HCT116 (cell line): ENCODE measurements around the gene ELF5. TPM values are rescaled to one million over a fixed set of nuclear protein-coding genes. Genes with fewer than 3 reads are reported as not detected.

Source experiments
- ATAC-seq: fragments of 200-7000 bp; cut with Tn5 transposase; 2 replicates; pipeline ENCODE4 v1.9.1; 2020; ENCODE audit warnings: mild to moderate bottlenecking, moderate library complexity
- BruUV-seq: library from RNA; stranded (reverse); fragments of 400-500 nt; replicated peaks from 2 replicates; lab custom pipeline; 2021; lab: Mats Ljungman, UMichigan
- CTCF ChIA-PET: fragments of 300-600 bp; sonication (Branson Sonifier 250); formaldehyde crosslinking; loops from one replicate; lab custom pipeline; 2021; ENCODE audit warnings: antibody characterized with exemption; lab: Charles Lee
- POLR2A ChIA-PET: fragments of 300-600, 350-600 bp; sonication (Branson Sonifier 250); formaldehyde crosslinking; loops from one replicate; lab custom pipeline; 2021; ENCODE audit warnings: antibody characterized with exemption; lab: Charles Lee
- RAD21 ChIA-PET, 2 experiments: fragments of 300-600 bp; sonication (Branson Sonifier 250); formaldehyde crosslinking; loops; one replicate each; lab custom pipeline; 2023; ENCODE audit warnings: low total read pairs in 2 of 2; ENCODE audit not compliant: uncharacterized antibody in 2 of 2, unreplicated experiment in 2 of 2, low non-redundant PET in 1 of 2; lab: Charles Lee
- DNase-seq: peaks from one replicate; pipeline ENCODE4 v3.0.0-alpha.2; 2010; ENCODE audit warnings: low read depth, low spot score
- H2AFZ ChIP-seq: fragments of 200-600 bp; shearing (Covaris generic), sonication (generic); 2 replicates; pipeline ENCODE4 v1.6.1; 2017; ENCODE audit warnings: low read depth, mixed run types, mixed read lengths, antibody characterized with exemption, low read length; ENCODE audit not compliant: poor library complexity, severe bottlenecking
- H3K27ac ChIP-seq: 2 replicates; pipeline ENCODE4 v1.5.1; 2012; ENCODE audit warnings: low read depth, low read length
- H3K27me3 ChIP-seq: fragments of 200-600 bp; sonication (generic); 2 replicates; pipeline ENCODE4 v1.6.1; 2016; ENCODE audit warnings: mixed run types, low read length, mixed read lengths; ENCODE audit not compliant: insufficient read depth
- H3K36me3 ChIP-seq, 2 experiments: fragments of 200-500 bp in 1 of 2; fragments of 200-600 bp in 1 of 2; sonication (Bioruptor generic) in 1 of 2; sonication (generic) in 1 of 2; 2 replicates each; pipeline versions ENCODE4 v1.5.1 to v1.6.1; 2014 to 2016; ENCODE audit warnings: low read length in 2 of 2, inconsistent platforms in 1 of 2, mixed read lengths in 1 of 2, mixed run types in 1 of 2; ENCODE audit not compliant: insufficient read depth in 2 of 2, control insufficient read depth in 1 of 2
- H3K4me1 ChIP-seq, 2 experiments: fragments of 200-600 bp in 1 of 2; sonication (generic) in 1 of 2; 2 replicates each; pipeline versions ENCODE4 v1.5.1 to v1.6.1; 2012 to 2017; ENCODE audit warnings: low read length in 2 of 2, inconsistent platforms in 1 of 2, mild to moderate bottlenecking in 1 of 2, mixed read lengths in 1 of 2, mixed run types in 1 of 2, moderate library complexity in 1 of 2; ENCODE audit not compliant: insufficient read depth in 2 of 2, control insufficient read depth in 1 of 2
- H3K4me2 ChIP-seq: fragments of 200-600 bp; sonication (generic); 2 replicates; pipeline ENCODE4 v1.6.1; 2017; ENCODE audit warnings: mixed run types, low read length, mixed read lengths
- H3K4me3 ChIP-seq, 2 experiments: fragments of 200-600 bp in 1 of 2; sonication (generic) in 1 of 2; replicated peaks in 1 of 2; 2 replicates each; pipeline ENCODE4 v1.5.1; 2011 to 2016; ENCODE audit warnings: low read length in 2 of 2, control low read depth in 1 of 2, low read depth in 1 of 2, mild to moderate bottlenecking in 1 of 2, mixed read lengths in 1 of 2, mixed run types in 1 of 2
- H3K79me2 ChIP-seq: fragments of 200-600 bp; sonication (generic); 2 replicates; pipeline ENCODE4 v1.6.1; 2017; ENCODE audit warnings: mild to moderate bottlenecking, mixed run types, low read length, moderate library complexity, mixed read lengths; ENCODE audit not compliant: insufficient read depth
- H3K9ac ChIP-seq: fragments of 200-600 bp; sonication (generic); 2 replicates; pipeline ENCODE4 v1.6.1; 2016; ENCODE audit warnings: low read length, mixed read lengths
- H3K9me2 ChIP-seq: fragments of 200-600 bp; sonication (generic), shearing (Covaris generic); 2 replicates; pipeline ENCODE4 v1.6.1; 2017; ENCODE audit warnings: mixed run types, mild to moderate bottlenecking, moderate library complexity; ENCODE audit not compliant: insufficient read depth
- H3K9me3 ChIP-seq, 2 experiments: fragments of 200-500 bp in 1 of 2; fragments of 200-600 bp in 1 of 2; sonication (Bioruptor generic) in 1 of 2; sonication (generic) in 1 of 2; 2 replicates each; pipeline ENCODE4 v1.6.1; 2014 to 2017; ENCODE audit warnings: low read length in 2 of 2, mixed read lengths in 2 of 2, inconsistent platforms in 1 of 2, low read depth in 1 of 2, mild to moderate bottlenecking in 1 of 2, mixed run types in 1 of 2, moderate library complexity in 1 of 2; ENCODE audit not compliant: control insufficient read depth in 1 of 2, insufficient read depth in 1 of 2
- H4K20me1 ChIP-seq: fragments of 200-600 bp; sonication (generic), shearing (Covaris generic); 2 replicates; pipeline ENCODE4 v1.6.1; 2017; ENCODE audit warnings: mixed run types, mild to moderate bottlenecking, moderate library complexity; ENCODE audit not compliant: insufficient read depth
- CEBPB ChIP-seq: IDR thresholded peaks from 2 replicates; pipeline ENCODE4 v1.6.1; 2012; ENCODE audit warnings: low read depth
- FOSL1 ChIP-seq: IDR thresholded peaks from 2 replicates; pipeline ENCODE4 v1.6.1; 2012; ENCODE audit warnings: low read depth
- REST ChIP-seq: IDR thresholded peaks from 2 replicates; pipeline ENCODE4 v1.6.1; 2012; ENCODE audit warnings: low read depth
- SRF ChIP-seq: IDR thresholded peaks from 2 replicates; pipeline ENCODE4 v1.6.1; 2012; ENCODE audit warnings: low read depth
- intact Hi-C: fragments of 100-400 bp; cut with micrococcal nuclease; formaldehyde crosslinking; loops from 2 replicates; pipeline ENCODE4 v1.10.0; 2022
- total RNA-seq: library from RNA; stranded (reverse); gene quantifications from one replicate; pipeline ENCODE4 v1.2.1, GENCODE V29; 2021; ENCODE audit not compliant: unreplicated experiment

Gene ELF5
- total RNA-seq, 1 experiment from 2014 or later = 0.32 TPM

GRCh38 chr11:34439610-34440198, 73.9 kb downstream of the ELF5 start:
- DNase-seq = no peak
- Histone ChIP-seq H2AFZ (no peak overlapping the region), H3K27ac (0 out of 2 replicates have a peak overlapping the region, but pooled peaks have one; percentile 71), H3K36me3 (0 out of 4 replicates have a peak, but pooled peaks cover 0 to 10% of the 10 kb centered on the region in 2 experiments), H3K9me2 (no peaks in the 10 kb centered on the region), H3K4me1 (peaks cover 4 to 21% of the 10 kb centered on the region in 2 experiments; a peak in 3 of 4 replicates), H4K20me1 (no peaks in the 10 kb centered on the region), H3K27me3 (no peaks in the 10 kb centered on the region), H3K4me3 (peak overlapping the region; percentile 83 to 89), H3K4me2 (peak overlapping the region; percentile 91)
- no TSS peak for BruUV-seq
- TF ChIP-seq CEBPB (no peak), REST (no peak), SRF (no peak), FOSL1 (no peak)
- TF ChIP-seq, all 23 proteins: peak for 0
- intact Hi-C loops = no loop called here
- H3K9me3 ChIP-seq = no peaks in the 10 kb centered on the region
- H3K9ac ChIP-seq = peak overlapping the region; percentile 78
- ChIA-PET POLR2A (no interaction called here), CTCF (no interaction called here), RAD21 (no interaction called here)
- H3K79me2 ChIP-seq = peaks cover 9% of the 10 kb centered on the region
- ATAC-seq = no peak
